ENCODE results near the gene KRTAP21-3.

Gene KRTAP21-3

DNA sequence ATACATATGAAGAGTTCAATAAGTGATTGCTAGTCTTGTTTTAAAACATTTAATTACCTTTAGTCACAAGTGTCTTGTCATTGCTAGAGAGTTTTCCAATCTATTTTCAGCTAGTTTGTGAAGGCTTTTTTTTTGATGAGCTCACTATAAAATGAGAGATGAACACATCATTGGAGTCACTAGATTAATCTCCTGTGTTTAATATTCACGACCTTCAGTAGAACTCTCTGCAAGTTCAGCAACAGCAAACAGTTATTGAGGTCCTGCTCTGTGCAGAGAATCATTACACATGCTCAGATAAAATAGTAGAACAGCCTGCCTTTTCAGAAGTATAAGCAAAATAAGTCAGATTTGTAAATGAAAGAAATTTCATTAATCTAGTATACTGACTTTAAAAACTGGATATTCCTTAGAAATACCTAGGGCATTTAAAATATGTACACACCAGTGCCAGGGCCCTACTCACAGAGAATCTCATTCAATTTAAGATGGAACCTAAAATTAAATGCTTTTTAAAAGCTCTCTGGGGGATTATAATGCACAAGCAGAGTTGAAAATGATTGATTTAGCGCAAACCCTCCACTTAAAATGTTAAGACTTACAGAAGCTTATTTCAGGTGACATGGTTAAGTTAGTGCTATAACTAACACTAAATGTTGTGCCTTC lies 45.5 kb downstream of the KRTAP21-3 start:
- Histone ChIP-seq H3K27ac (ENCODE audit: low read depth in 2 of 2, low read length in 2 of 2) (no peak overlapping the region), H3K36me3 (ENCODE audit: control insufficient read depth in 2 of 2, insufficient read depth in 2 of 2, low read length in 2 of 2) (no peaks in the 10 kb centered on the region), H3K9me3 (ENCODE audit: control insufficient read depth in 2 of 2, low read length in 2 of 2) (no peaks in the 10 kb centered on the region), H3K27me3 (ENCODE audit: control insufficient read depth in 2 of 2, insufficient read depth in 2 of 2, low read length in 2 of 2) (no peaks in the 10 kb centered on the region), H3K4me1 (ENCODE audit: control insufficient read depth in 2 of 2, insufficient read depth in 2 of 2, low read length in 2 of 2) (no peaks in the 10 kb centered on the region), H3K9ac (ENCODE audit: low read depth in 1 of 2, low read length in 2 of 2) (no peak overlapping the region), H3K4me3 (ENCODE audit: low read length in 2 of 2) (no peak overlapping the region)

DNA sequence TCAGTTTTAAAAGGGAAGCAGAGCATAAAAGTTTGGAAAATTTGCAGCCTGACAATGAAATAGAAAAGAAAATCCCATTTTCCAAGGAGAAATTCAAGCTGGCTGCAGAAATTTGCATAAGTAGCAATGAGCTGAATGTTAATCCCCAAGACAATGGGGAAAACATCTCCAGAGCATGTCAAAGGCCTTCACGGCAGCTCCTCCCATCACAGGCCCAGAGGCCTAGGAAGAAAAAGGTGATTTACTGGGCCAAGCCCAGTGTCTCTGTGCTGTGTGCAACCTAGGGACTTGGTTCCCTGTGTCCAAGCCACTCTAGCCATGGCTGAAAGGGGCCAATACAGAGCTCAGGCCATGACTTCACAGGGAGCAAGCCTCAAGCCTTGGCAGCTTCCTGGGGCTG lies 49.8 kb downstream of the KRTAP21-3 start:
- Histone ChIP-seq H3K27ac (ENCODE audit: low read depth in 2 of 2, low read length in 2 of 2) (no peak overlapping the region), H3K9ac (ENCODE audit: low read depth in 1 of 2, low read length in 2 of 2) (no peak overlapping the region), H3K27me3 (ENCODE audit: control insufficient read depth in 2 of 2, insufficient read depth in 2 of 2, low read length in 2 of 2) (no peaks in the 10 kb centered on the region), H3K4me3 (ENCODE audit: low read length in 2 of 2) (no peak overlapping the region), H3K4me1 (ENCODE audit: control insufficient read depth in 2 of 2, insufficient read depth in 2 of 2, low read length in 2 of 2) (no peaks in the 10 kb centered on the region), H3K36me3 (ENCODE audit: control insufficient read depth in 2 of 2, insufficient read depth in 2 of 2, low read length in 2 of 2) (no peaks in the 10 kb centered on the region), H3K9me3 (ENCODE audit: control insufficient read depth in 2 of 2, low read length in 2 of 2) (peaks cover 0 to 3% of the 10 kb centered on the region in 2 donors)
